GM19238 (cell line): ENCODE results near the gene SNX8.
A peak's percentile ranks its signal among the peaks of the same experiment; 100 is the strongest.

ENCODE experiments used
- DNase-seq: peaks from one replicate; pipeline ENCODE4 v3.0.0; 2011; ENCODE audit warnings: low spot score; ENCODE audit not compliant: insufficient read length

SNX8 gene

DNA sequence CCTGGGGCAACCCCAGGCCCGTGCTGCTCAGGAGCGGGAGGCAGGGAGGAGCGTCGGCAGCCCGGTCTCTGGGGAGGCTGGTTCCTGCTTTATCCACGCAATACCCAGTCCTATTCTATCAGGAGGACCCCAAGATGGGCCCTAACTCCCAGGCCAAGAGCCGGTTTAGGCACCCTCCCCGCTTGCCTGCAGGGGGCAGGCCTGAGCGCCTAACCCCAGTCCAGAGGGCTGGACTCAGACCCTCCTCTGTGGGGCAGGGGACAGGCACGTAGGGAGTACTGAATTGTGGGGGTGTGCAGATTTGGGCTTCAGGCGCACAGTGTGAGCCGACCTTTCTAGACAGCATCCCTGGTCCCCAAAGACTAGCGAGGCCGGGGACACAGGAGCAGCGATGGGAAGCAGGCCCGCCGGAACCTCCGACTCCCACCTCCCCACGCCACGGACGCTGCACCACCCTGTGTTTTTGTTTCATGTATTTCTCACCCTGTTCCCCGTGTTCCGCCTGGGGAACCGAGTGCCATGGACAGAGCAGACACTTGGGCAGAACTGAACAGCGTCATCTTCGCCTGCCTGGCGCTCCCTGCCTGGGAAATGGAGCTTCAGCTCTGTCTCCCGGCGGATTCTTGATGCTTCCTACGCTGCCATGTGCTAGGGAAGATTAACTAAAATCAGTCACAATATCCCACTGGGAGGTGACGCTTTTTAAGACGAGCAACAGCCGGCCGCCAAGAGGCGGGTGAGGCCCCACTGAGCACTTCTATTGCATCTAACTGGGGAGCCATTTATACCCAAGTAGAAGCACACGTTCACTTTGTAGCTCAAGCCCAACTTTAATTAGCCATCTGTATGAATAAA, 66.9 kb downstream of the SNX8 start:
- peak; percentile 50 for DNase-seq

DNA sequence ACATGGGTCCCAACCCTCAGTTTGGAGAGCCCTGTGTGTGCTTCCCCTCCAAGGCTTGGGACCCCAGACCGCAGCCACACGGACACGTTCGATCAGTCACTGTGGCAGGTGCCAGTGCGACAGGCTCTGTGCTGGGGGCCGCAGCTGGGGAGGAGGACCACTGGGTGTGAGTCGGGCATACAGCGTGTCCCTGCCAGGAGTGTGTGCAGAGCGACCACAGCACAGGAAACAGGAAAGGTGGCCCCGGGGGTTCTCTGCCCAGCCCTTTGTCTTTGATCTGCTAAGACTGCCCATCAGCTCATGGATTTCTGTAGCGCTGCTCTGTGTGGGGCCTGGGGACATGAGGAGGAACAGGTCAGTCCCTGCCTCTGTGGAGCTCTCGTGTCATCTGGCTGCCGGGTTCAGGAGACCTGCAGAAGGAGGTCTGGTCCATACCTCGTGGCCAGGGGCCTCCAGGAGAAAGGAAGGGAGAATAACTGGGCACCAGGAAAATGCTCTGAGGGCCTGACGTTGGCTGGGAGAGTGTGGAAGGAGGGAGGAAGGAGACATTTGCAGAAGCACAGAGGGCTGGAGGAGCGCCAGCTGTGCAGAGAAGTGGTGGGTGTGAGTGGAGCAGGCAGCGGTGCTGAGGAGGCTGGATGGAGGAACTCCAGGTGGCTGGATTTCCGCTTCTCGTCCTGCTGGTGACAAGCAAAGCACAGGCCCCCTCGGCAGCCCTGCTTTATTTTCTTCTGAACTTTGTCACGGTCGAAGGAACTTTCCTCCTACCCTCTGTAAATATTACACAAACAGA, 68.2 kb downstream of the SNX8 start:
- no peak for DNase-seq

DNA sequence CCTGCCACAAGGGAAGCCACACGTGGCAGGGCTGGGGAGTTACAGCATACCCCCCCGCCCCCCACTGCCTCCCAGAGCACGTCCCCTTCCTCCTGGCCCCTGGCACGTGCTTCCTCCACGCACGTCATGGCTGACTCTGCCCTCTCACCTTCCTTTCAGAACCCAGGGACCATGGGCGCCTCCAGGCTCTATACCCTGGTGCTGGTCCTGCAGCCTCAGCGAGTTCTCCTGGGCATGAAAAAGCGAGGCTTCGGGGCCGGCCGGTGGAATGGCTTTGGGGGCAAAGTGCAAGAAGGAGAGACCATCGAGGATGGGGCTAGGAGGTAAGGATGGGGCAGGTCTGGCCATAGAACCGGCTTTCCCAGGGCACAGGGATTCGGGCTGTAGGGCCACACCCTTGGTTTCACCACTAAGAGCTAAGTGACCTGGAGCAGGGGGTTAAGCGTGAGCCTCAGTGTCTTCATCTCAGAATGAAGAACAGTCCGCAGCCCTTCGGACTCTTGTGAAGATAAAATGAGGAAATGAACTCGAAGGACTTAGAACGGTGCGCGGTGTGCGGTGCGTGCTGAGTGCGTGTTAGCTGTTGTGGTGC, 69.7 kb downstream of the SNX8 start:
- no peak for DNase-seq

DNA sequence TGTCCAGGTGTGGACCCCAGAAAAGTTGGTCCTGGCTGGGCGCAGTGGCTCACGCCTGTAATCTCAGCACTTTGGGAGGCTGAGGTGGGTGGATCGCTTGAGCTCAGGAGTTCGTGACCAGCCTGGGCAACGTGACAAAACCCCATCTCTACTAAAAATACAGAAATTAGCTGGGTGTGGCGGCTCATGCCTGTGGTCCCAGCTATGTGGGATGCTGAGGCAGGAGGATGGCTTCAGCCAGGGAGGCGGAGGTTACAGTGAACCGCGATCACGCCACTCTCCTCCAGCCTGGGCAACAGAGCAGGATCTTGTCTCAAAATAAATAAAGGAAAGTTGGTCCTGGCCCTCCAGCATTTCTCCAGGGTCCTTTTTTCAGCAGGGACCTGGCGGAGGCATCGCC, 70.8 kb downstream of the SNX8 start:
- DNase-seq, result no peak

- no peak for DNase-seq
These were observed 71.5 kb downstream of the SNX8 start for GRCh38 chr7:2242541-2243429.

DNA sequence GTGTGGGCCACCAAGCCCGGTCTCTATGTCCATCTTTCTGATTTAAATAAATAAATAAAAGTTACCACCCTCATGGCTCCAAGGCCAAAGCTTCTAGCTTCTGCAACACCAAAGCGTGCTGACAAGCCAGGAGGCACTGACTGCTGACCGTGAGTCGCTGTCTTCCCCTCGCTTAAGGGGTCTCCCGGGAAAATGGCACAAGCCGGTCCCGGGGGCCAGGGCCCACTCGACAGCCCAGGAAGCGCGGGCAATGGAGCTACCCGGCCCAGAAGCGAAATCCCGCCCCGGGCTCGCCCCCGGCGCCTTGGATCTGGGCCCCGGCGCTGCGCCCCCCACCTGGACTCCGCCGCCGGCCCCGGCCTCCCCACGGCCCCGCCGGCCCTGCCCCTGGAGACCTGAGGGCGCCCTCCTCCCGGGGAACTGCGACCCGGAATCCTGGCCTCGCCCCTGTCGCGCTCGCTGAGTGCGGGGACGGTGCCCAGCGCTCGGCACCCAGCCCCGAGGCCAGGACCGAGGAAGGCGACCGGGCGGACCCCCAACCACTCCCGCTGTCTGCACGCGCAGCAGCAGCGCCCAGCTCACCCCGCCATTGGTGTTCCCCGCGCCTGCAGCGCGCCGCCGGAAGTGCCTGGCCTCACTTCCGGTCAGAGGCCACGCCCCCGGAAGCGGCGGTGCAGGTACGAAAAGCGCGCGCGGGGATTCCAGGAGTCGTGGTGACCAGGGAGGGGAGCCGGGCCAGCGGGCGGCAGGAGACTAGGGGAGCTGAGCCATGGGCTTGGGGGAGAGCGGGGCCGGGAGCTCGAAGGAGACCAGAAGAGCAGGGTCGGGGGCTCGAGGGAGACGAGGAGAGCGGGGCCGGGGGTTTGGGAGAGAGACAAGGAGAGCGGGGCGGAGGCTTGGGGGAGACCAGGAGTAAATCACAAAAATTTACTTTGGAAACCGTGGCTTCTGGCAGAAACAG, 72.4 kb downstream of the SNX8 start, which contains the start of the genes MRM2 and NUDT1:
MRM2 (minus strand) TSS at position 626 of the 961 bp plus-strand sequence; CDS start at position 590, 36 bp downstream.
NUDT1 (plus strand) TSS at position 647 of the 961 bp plus-strand sequence. CDS start 2,349 bp downstream, outside the sequence.
- peak; percentile 85 for DNase-seq

GRCh38 chr7:2239242-2239641, 75.0 kb downstream of the SNX8 start:
- DNase-seq, result no peak

DNA sequence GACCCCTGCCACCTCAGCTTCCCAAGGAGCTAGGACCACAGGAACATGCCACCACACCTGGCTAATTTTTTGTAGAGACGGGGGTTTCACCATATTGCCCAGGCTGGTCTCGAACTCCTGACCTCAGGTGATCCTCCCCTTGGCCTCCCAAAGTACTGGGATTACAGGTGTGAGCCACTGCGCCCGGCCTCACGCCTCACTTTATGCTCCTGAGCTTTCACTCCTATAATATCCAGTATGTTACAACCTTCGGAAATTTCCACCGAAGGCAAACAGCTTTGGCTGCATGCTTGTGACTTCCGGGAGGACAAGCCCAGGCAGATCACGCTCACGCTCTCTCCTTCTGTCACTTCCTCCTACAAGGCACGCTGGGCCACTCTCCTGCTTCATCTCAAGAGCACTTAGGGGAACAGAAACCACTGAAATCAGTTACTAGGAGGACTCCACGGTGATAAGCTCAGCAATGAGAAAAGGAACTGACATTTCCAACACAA, 77.1 kb downstream of the SNX8 start:
- DNase-seq, result peak; percentile 80

DNA sequence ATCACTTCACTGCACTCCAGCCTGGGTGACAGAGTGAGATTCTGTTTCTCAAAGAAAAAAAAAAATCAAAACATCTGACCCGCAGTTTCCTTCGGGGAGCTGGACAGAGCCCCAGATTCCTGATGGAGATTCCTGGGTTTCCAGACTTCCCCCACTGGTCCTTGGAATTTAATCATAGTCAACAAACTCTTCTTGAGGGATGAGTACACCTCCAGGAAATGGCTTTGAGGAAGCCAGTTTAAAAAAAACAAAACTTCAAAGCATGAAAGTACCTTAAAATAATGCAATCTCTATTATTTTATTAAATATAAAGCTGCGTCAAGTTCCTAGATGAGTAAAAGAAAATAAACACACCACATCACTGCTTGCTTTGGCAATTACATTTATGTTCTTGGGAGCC, 80.3 kb downstream of the SNX8 start:
- DNase-seq, result no peak

GRCh38 chr7:2232766-2233520, 81.3 kb downstream of the SNX8 start, which contains the start of gene MAD1L1:
Gene MAD1L1, minus strand, starts transcription at chr7:2232945. Its CDS starts 2,812 bp downstream, at chr7:2230133.
- DNase-seq, result peak; percentile 93

DNA sequence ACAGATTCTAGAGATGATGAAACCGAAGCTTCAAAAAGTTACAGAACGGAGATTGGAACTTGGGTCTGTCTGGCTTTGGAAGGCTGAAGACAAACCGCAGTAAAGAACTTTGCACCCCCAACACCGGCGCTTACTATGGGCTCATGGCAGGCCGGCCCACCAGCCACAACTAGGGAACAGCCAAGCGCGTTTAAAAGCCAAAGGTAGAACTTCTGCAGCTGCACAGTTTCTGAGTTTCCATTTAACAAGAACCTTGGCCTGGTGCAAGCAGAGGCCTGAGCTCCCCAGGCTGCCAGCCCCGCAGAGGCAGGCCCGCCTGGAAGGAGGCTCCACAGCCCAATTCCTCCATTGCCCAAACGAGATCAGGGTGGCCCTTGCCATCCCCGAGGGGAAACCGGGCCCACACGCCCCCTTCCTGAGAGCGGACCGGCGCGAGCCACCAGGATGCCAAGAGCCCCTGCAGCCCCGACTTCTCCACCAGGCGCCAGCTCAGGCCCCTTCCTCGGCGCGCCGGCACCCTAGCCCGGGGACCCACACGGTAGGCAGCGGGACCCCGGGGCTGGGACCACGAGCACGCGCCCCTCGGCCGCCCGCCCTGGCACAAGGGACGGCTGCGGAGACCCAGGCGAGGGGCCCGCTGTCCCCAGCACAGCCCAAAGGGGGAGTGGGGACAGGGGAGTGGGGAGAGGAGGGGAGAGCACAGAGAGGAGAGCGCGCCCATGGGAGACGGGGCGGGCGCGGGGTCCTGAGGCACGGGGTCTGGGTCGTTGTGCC, 82.1 kb downstream of the SNX8 start:
- DNase-seq, result peak; percentile 61

GRCh38 chr7:2230882-2231281, 83.4 kb downstream of the SNX8 start:
- DNase-seq, result no peak

- no peak for DNase-seq
These were observed 84.0 kb downstream of the SNX8 start for GRCh38 chr7:2230226-2230625.

- DNase-seq, result no peak
These were observed 84.8 kb downstream of the SNX8 start for GRCh38 chr7:2229467-2229866.

DNA sequence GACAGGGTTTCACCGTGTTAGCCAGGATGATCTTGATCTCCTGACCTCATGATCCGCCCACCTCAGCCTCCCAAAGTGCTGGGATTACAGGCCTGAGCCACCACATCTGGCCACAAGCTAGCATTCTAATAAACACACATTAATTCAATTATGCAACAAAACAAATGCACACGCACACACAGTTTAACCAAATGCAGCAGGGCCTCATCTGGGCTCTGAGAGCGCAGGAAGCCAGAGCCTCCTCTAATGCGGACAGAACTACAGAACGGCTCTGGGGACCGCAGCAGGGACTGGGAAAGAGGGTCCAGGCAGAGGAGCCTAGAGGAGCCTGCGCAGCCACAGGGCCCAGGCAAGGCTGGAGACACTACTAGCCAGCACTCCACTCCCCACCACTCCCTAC, 85.3 kb downstream of the SNX8 start:
- no peak for DNase-seq

DNA sequence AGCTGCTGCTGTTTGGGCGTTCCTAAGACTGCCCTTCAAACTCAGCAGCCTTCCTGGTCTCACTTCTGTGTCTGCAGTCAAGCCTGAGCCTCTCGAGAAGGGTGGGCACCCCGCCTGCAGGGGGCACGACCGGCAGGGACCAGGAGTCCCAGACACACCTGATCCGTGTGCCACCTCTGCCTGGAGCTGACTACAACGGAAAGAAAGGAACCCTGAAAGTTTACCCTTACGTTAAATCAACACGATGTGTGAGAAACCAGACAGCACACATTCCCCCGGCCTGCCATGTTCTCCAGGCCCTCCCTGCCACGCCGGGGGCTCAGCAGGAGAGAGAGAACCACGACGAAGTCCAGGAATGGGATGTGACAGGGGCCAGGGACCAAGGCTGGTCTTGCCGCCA, 86.5 kb downstream of the SNX8 start:
- DNase-seq, result no peak

DNA sequence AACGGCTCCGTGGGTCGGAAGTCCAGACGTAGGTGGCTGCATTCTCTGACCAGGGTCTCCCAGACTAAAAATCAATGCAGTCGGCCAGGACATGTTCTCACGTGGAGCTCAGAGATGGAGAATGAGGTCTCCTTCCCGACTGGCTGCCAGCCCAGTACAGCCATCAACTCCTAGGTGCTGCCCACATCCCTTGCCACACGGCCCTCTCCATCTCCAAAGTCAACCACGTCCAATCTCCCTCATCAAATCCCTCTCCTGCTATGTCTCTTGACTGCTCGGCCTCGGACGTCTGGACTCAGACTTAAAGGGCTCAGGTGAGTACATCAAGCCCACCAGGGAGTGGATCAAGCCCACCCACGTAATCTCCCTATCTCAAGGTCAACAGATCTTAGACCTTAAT, 88.4 kb downstream of the SNX8 start:
- no peak for DNase-seq

DNA sequence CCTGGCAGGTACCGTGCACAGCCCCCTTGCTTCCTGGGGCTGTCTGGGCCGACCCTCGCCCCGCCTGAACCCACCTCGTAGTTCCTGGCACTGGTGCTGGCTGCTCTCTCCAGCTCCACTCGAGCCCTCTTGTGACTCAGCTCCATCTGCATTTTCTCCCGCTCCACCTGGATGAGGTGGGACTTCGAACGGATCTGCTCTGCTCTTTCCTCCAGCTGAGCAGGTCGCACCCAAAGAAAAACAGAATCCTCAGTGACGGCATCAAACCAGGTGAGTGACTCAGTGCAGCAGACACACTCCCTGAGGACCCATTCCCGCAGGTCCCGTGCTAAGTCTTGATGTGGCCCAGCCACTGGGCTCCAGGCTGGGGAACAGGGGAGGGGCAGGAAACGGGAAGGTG, 88.9 kb downstream of the SNX8 start:
- no peak for DNase-seq
